Muscle layer of colon (tissue), 2 donors: Measurements from ENCODE around the gene S100A4.
"Not testable (repeated sequence)": the region's sequence is repeated elsewhere in the genome, so short reads cannot be mapped to it uniquely, and the experiment has no call there.

Experiments used
- H3K27ac ChIP-seq: one replicate; pipeline ENCODE4 v1.7.0; 2013; ENCODE audit warnings: low read depth, mild to moderate bottlenecking, low read length, moderate library complexity
- H3K27me3 ChIP-seq, 2 donors: one replicate each; pipeline ENCODE4 v1.7.0; 2013; ENCODE audit warnings: low read length in 2 of 2, mild to moderate bottlenecking in 2 of 2; ENCODE audit not compliant: insufficient read depth in 2 of 2, control insufficient read depth in 1 of 2
- H3K36me3 ChIP-seq: one replicate; pipeline ENCODE4 v1.7.0; 2013; ENCODE audit warnings: mild to moderate bottlenecking, low read length; ENCODE audit not compliant: insufficient read depth
- H3K4me1 ChIP-seq: one replicate; pipeline ENCODE4 v1.7.0; 2013; ENCODE audit warnings: mild to moderate bottlenecking, low read length; ENCODE audit not compliant: insufficient read depth
- H3K4me3 ChIP-seq, 2 donors: one replicate each; pipeline ENCODE4 v1.7.0; 2013; ENCODE audit warnings: low read length in 2 of 2, low read depth in 1 of 2, mild to moderate bottlenecking in 1 of 2, moderate library complexity in 1 of 2
- H3K9ac ChIP-seq: one replicate; pipeline ENCODE4 v1.7.0; 2013; ENCODE audit warnings: low read length
- H3K9me3 ChIP-seq: one replicate; pipeline ENCODE4 v1.7.0; 2013; ENCODE audit warnings: mild to moderate bottlenecking, low read length
- donor health status: abdominal sarcoma.
- donor health status: Adenocarcinoma of cecum.

Gene S100A4

GRCh38 chr1:153566414-153567371 is 21.1 kb upstream of the S100A4 start:
- peak overlapping the region; percentile 11 for H3K9ac ChIP-seq
- no peaks in the 10 kb centered on the region for H3K27me3 ChIP-seq
- H3K27ac ChIP-seq: peak overlapping the region; percentile 84
- peak overlapping the region in 1 of 2 donors; percentile 20 for H3K4me3 ChIP-seq
- peaks cover 36% of the 10 kb centered on the region for H3K4me1 ChIP-seq
- no peaks in the 10 kb centered on the region for H3K36me3 ChIP-seq
- no peaks in the 10 kb centered on the region for H3K9me3 ChIP-seq

GRCh38 chr1:153565529-153566374 is 20.1 kb upstream of the S100A4 start, which contains the start of gene S100A2:
Gene S100A2, minus strand, starts transcription at chr1:153565844. Its CDS starts 1,967 bp downstream, at chr1:153563877.
- Histone ChIP-seq H3K27me3 (no peaks in the 10 kb centered on the region), H3K4me1 (peaks cover 36% of the 10 kb centered on the region), H3K36me3 (no peaks in the 10 kb centered on the region), H3K4me3 (no peak within 1 kb of the TSS), H3K9ac (peak within 1 kb of the TSS; percentile 11), H3K9me3 (no peaks in the 10 kb centered on the region), H3K27ac (peak within 1 kb of the TSS; percentile 84)

GRCh38 chr1:153563991-153564390 is 18.4 kb upstream of the S100A4 start:
- Histone ChIP-seq H3K27me3 (no peaks in the 10 kb centered on the region), H3K9ac (no peak overlapping the region), H3K4me3 (no peak overlapping the region), H3K27ac (no peak overlapping the region), H3K4me1 (peaks cover 36% of the 10 kb centered on the region), H3K36me3 (no peaks in the 10 kb centered on the region), H3K9me3 (no peaks in the 10 kb centered on the region)

- Histone ChIP-seq H3K9me3 (no peaks in the 10 kb centered on the region), H3K27ac (no peak overlapping the region), H3K4me3 (no peak overlapping the region), H3K36me3 (no peaks in the 10 kb centered on the region), H3K4me1 (peaks cover 32% of the 10 kb centered on the region), H3K9ac (no peak overlapping the region), H3K27me3 (no peaks in the 10 kb centered on the region)
Observed at GRCh38 chr1:153563483-153563901, 17.9 kb upstream of the S100A4 start.

- not testable (repeated sequence) for H3K9ac ChIP-seq, H3K27ac ChIP-seq, H3K4me3 ChIP-seq, H3K27me3 ChIP-seq, H3K9me3 ChIP-seq, H3K36me3 ChIP-seq
- H3K4me1 ChIP-seq: peaks cover 19% of the 10 kb centered on the region
Observed at GRCh38 chr1:153562021-153562420, 16.4 kb upstream of the S100A4 start.

GRCh38 chr1:153561466-153561985 is 15.9 kb upstream of the S100A4 start:
- Histone ChIP-seq H3K4me1 (peaks cover 14% of the 10 kb centered on the region), H3K9me3 (no peaks in the 10 kb centered on the region), H3K4me3 (no peak overlapping the region), H3K27me3 (no peaks in the 10 kb centered on the region), H3K36me3 (no peaks in the 10 kb centered on the region), H3K27ac (no peak overlapping the region), H3K9ac (no peak overlapping the region)

- Histone ChIP-seq H3K36me3 (no peaks in the 10 kb centered on the region), H3K4me1 (peaks cover 8% of the 10 kb centered on the region), H3K27ac (no peak overlapping the region), H3K9ac (no peak overlapping the region), H3K4me3 (no peak overlapping the region), H3K27me3 (no peaks in the 10 kb centered on the region), H3K9me3 (no peaks in the 10 kb centered on the region)
Observed at GRCh38 chr1:153560771-153561465, 15.3 kb upstream of the S100A4 start.

- H3K9me3 ChIP-seq: no peaks in the 10 kb centered on the region
- H3K27me3 ChIP-seq: no peaks in the 10 kb centered on the region
- peaks cover 1% of the 10 kb centered on the region for H3K4me1 ChIP-seq
- no peak overlapping the region for H3K27ac ChIP-seq
- H3K4me3 ChIP-seq: no peak overlapping the region
- H3K36me3 ChIP-seq: no peaks in the 10 kb centered on the region
- H3K9ac ChIP-seq: no peak overlapping the region
Observed at GRCh38 chr1:153560241-153560640, 14.6 kb upstream of the S100A4 start.

- H3K36me3 ChIP-seq: no peaks in the 10 kb centered on the region
- no peak overlapping the region for H3K4me3 ChIP-seq
- H3K27me3 ChIP-seq: no peaks in the 10 kb centered on the region
- no peaks in the 10 kb centered on the region for H3K9me3 ChIP-seq
- peaks cover 14% of the 10 kb centered on the region for H3K4me1 ChIP-seq
- H3K9ac ChIP-seq: no peak overlapping the region
- no peak overlapping the region for H3K27ac ChIP-seq
Observed at GRCh38 chr1:153557877-153558276, 12.3 kb upstream of the S100A4 start.

- peaks cover 14% of the 10 kb centered on the region for H3K4me1 ChIP-seq
- no peaks in the 10 kb centered on the region for H3K36me3 ChIP-seq
- no peak overlapping the region for H3K27ac ChIP-seq
- H3K27me3 ChIP-seq: no peaks in the 10 kb centered on the region
- no peak overlapping the region for H3K9ac ChIP-seq
- H3K4me3 ChIP-seq: no peak overlapping the region
- no peaks in the 10 kb centered on the region for H3K9me3 ChIP-seq
Observed at GRCh38 chr1:153556348-153556747, 10.7 kb upstream of the S100A4 start.
